HFF-Myc (cell line): ENCODE results near the gene IQSEC1.

Experiments used
- DNase-seq: peaks from one replicate; pipeline ENCODE4 v3.0.0-alpha.2; 2011; ENCODE audit warnings: low read depth; ENCODE audit errors: extremely low read depth
- H3K4me3 ChIP-seq: replicated peaks from 2 replicates; pipeline ENCODE4 v1.5.1; 2011; ENCODE audit warnings: low read depth, mild to moderate bottlenecking, control low read depth, low read length
- CTCF ChIP-seq: IDR thresholded peaks from 2 replicates; pipeline ENCODE4 v1.5.1; 2012; ENCODE audit warnings: mild to moderate bottlenecking, low read depth, low read length, control low read depth; ENCODE audit errors: missing control alignments

The IQSEC1 gene

GRCh38 chr3:13047296-13048165, 25.7 kb downstream of the IQSEC1 start:
- TF ChIP-seq CTCF, result no peak
- no peak overlapping the region for H3K4me3 ChIP-seq
- no peak for DNase-seq

- H3K4me3 ChIP-seq, result no peak overlapping the region
- no peak for DNase-seq
- TF ChIP-seq CTCF, result no peak
Observed at GRCh38 chr3:13046569-13047274, 26.5 kb downstream of the IQSEC1 start.

GRCh38 chr3:13045904-13046568, 27.2 kb downstream of the IQSEC1 start:
- no peak for TF ChIP-seq CTCF
- H3K4me3 ChIP-seq, result no peak overlapping the region
- no peak for DNase-seq

GRCh38 chr3:13045241-13045903, 27.9 kb downstream of the IQSEC1 start:
- no peak for DNase-seq
- TF ChIP-seq CTCF, result no peak
- H3K4me3 ChIP-seq, result no peak overlapping the region

- no peak for DNase-seq
- TF ChIP-seq CTCF, result no peak
- H3K4me3 ChIP-seq, result no peak overlapping the region
Observed at GRCh38 chr3:13044496-13045240, 28.6 kb downstream of the IQSEC1 start.

GRCh38 chr3:13043656-13044055, 29.6 kb downstream of the IQSEC1 start:
- H3K4me3 ChIP-seq, result no peak overlapping the region
- no peak for TF ChIP-seq CTCF
- no peak for DNase-seq
